Mononuclear cell (primary cell): ENCODE measurements around the gene KRT35. TPM values are rescaled to one million over a fixed set of nuclear protein-coding genes. Genes with fewer than 3 reads are reported as not detected.

Source experiments
- H3K27me3 ChIP-seq: 2 replicates; pipeline ENCODE4 v1.6.0; 2011; ENCODE audit warnings: low read length, control low read depth; ENCODE audit not compliant: insufficient read depth
- H3K4me1 ChIP-seq: 2 replicates; pipeline ENCODE4 v1.5.1; 2011; ENCODE audit warnings: mild to moderate bottlenecking, low read length, control low read depth; ENCODE audit not compliant: insufficient read depth
- H3K4me3 ChIP-seq: 2 replicates; pipeline ENCODE4 v1.5.1; 2011; ENCODE audit warnings: mild to moderate bottlenecking, low read length, moderate library complexity
- H3K9me3 ChIP-seq: 2 replicates; pipeline ENCODE4 v1.5.1; 2011; ENCODE audit warnings: low read depth, mild to moderate bottlenecking, control low read depth, low read length
- total RNA-seq: library from RNA; depleted of rRNA; stranded (reverse); fragments of >200 nt; gene quantifications from one replicate; pipeline ENCODE4 v1.2.3, GENCODE V29; 2012

The KRT35 gene
- total RNA-seq, 1 donor = not detected

DNA sequence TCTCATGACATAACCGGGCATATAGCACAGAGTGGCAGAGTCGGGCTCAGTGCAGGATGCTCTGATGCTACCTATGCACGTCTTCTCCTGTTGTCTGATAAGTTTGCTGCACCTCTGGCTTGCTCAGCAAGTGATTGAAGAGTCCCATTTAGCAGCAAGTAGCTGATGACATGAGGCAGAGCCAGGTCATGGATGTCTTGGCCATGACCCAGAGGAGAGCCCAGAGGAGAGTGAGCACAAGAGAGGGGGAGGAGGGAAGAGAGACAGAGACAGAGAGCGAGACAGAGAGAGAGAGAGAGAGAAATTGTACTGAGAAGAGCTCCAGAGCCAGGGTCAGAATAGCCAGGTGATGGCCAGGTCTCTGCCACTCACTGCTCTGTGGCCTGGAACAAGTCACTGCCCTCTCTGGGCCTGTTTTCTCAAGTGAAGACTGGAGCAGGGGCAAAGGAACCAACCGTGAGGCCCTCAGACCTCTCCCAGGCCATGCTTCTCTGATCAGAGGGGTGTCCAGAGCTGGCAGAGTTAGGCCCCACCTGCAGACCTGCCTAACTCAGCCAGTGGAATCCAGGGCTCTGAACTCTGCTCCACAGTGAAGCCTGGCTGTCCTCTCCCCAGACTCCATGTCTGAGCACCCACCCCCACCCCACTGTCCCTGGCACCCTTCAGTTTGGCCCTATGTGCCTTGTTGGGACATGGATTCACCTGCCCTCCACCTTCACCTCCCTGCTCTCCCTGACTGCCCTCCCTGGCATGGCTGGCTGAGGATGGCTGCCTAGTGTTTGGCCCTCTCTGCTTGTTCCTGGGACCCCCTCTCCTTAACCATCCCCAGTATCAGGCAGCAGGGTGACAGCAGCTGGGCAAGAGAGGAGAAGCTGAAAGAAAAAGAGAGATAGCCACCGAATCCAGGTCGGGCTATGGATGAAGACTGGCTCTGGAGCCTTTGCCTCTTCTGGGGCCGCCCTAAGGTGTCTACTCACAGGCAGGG lies 4.3 kb upstream of the KRT35 start:
- no peaks in the 10 kb centered on the region for H3K9me3 ChIP-seq
- no peak overlapping the region for H3K4me3 ChIP-seq
- H3K4me1 ChIP-seq = peaks cover 13% of the 10 kb centered on the region
- no peaks in the 10 kb centered on the region for H3K27me3 ChIP-seq

DNA sequence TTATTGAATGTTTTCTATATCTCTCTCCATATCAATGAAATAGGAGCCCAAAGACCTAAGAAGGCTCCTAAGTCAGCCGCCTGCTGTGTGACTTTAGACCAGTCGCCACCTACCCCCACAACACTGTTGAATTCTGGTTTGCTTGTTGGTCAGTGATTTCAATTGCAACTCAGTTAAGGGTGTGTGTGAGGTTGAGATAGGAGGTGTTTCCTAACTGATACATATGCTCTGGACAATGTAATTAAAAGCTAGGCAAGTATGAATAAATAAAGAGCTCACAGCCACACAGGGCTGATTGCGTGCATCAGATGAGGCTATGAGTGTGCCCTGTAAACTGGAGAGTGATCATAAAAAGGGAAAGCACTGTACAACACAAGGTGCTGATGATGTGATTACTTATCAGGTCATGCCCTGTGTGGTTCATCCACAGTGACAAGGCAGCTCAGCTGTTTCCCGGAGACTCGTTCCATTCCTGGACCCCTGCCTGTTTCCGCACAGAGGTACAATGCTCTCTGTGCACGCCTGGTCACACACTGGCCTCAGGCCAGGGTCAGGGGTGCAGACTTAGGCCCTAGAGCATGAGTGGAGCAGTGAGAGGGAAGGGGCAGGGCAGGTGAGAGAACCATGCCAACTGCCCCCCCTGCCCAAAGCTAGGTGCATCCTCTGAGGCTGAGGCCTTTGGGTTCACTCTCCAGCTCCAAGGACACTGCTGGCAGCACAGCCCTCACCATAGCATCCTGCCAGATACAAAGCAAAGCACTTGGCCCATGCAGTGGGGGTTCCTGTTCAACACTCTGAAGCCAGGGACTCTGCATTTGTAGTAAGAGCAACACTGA lies 3.3 kb upstream of the KRT35 start:
- Histone ChIP-seq H3K9me3 (no peaks in the 10 kb centered on the region), H3K4me1 (peaks cover 7% of the 10 kb centered on the region), H3K4me3 (no peak overlapping the region), H3K27me3 (no peaks in the 10 kb centered on the region)

- H3K27me3 ChIP-seq = no peaks in the 10 kb centered on the region
- peaks cover 5% of the 10 kb centered on the region for H3K4me1 ChIP-seq
- H3K4me3 ChIP-seq = no peak overlapping the region
- no peaks in the 10 kb centered on the region for H3K9me3 ChIP-seq
These were observed 2.6 kb upstream of the KRT35 start for GRCh38 chr17:41483531-41483930.

- Histone ChIP-seq H3K4me3 (no peak overlapping the region), H3K9me3 (no peaks in the 10 kb centered on the region), H3K4me1 (peaks cover 5% of the 10 kb centered on the region)
These were observed 370 bp downstream of the KRT35 start for GRCh38 chr17:41480581-41480980.

DNA sequence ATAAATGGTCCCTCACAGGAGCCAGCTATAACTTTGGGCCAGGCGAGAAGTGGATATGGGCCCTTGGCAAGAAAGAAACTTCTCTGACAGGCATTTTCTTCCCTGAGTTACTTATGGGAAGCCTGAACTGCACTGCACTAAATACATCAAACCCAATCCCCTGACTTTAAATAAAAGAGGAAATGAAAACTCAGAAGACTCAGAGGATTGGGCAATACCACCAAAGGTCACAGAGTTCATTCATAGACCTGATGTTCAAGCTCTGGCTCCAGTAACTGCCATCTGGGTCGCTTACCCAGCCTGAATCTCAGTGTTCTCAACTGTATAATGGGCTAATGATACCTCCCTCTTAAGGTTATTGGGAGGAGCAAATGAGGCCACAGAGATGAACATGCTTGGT lies 815 bp downstream of the KRT35 start:
- no peaks in the 10 kb centered on the region for H3K27me3 ChIP-seq
- no peak overlapping the region for H3K4me3 ChIP-seq
- H3K9me3 ChIP-seq = no peaks in the 10 kb centered on the region
- peaks cover 5% of the 10 kb centered on the region for H3K4me1 ChIP-seq

More at GRCh38 chr17:41480581-41480980, 370 bp downstream of the KRT35 start:
- H3K27me3 ChIP-seq = no peaks in the 10 kb centered on the region

DNA sequence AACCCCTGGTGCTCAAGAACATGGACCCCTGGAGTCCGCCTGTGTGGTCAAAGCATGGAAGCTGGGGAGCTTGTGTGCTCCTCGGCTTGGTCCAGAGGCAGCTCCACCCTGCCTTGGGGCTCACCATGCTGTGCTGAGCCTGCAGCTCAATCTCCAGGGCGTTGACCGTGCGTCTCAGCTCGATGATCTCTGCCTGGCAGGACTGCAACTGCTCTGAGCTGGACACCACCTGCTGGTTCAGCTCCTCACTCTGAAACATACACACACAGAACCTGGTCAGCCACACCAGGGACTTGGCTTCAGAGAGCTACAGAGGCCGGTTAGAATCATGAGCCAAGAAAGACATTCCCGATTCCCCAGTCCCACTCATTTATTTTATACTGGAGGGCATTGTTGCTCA lies 2.7 kb downstream of the KRT35 start:
- H3K4me3 ChIP-seq = no peak overlapping the region
- no peaks in the 10 kb centered on the region for H3K9me3 ChIP-seq
- H3K4me1 ChIP-seq = peaks cover 5% of the 10 kb centered on the region
- H3K27me3 ChIP-seq = no peaks in the 10 kb centered on the region

DNA sequence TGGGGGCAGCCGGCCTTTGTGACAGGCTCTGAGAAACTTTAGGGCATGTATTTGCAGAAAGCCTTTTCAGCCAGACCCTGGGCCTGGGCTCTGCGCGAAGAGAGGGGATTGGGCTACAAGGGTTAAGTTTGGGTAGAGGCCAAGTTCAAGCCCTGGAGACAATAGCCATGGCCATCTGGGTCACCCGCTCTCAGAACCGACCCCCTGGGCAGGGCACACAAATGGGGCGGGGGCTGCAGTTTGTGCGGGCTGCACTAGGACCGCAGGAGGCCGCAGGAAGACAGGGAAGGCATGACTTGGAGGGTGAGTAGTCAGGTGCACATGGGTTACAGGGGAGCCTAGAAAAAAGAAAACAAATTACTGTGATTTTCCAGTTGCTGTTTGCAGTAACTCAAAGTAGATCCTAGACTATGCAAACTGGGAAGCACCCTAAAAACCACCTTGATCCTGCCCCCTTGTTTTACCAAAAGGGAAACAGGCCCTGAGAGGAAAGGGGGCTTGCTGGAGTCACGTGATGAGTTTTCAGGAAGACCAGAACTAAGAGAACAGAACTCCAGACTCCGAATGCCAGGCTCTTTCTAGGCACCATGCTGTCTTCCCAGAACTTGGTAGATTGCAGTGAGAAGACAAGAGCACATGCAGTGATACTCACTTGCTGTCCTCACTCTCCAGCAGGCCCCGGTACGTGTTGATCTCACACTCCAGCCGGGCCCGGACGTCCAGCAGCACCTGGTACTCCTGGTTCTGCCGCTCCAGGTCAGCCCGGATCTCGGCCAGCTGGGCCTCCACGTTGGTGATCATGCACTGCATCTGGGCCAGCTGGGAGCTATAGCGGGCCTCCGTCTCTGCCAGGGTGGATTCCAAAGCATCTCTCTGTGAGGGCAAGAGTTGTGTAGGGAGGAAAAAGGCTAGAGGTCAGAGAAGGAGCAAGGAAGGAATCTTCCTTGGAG lies 3.8 kb downstream of the KRT35 start:
- no peaks in the 10 kb centered on the region for H3K9me3 ChIP-seq
- H3K27me3 ChIP-seq = no peaks in the 10 kb centered on the region
- H3K4me1 ChIP-seq = peaks cover 5% of the 10 kb centered on the region
- H3K4me3 ChIP-seq = no peak overlapping the region

GRCh38 chr17:41475421-41475820 lies 5.5 kb downstream of the KRT35 start:
- peaks cover 5% of the 10 kb centered on the region for H3K4me1 ChIP-seq
- no peaks in the 10 kb centered on the region for H3K27me3 ChIP-seq
- H3K4me3 ChIP-seq = no peak overlapping the region
- no peaks in the 10 kb centered on the region for H3K9me3 ChIP-seq

GRCh38 chr17:41474863-41475262 lies 6.1 kb downstream of the KRT35 start:
- no peaks in the 10 kb centered on the region for H3K27me3 ChIP-seq
- H3K9me3 ChIP-seq = no peaks in the 10 kb centered on the region
- H3K4me3 ChIP-seq = no peak overlapping the region
- peaks cover under 1% of the 10 kb centered on the region for H3K4me1 ChIP-seq

GRCh38 chr17:41468346-41468745 lies 12.6 kb downstream of the KRT35 start:
- Histone ChIP-seq H3K4me3 (no peak overlapping the region), H3K27me3 (peaks cover 2% of the 10 kb centered on the region)

DNA sequence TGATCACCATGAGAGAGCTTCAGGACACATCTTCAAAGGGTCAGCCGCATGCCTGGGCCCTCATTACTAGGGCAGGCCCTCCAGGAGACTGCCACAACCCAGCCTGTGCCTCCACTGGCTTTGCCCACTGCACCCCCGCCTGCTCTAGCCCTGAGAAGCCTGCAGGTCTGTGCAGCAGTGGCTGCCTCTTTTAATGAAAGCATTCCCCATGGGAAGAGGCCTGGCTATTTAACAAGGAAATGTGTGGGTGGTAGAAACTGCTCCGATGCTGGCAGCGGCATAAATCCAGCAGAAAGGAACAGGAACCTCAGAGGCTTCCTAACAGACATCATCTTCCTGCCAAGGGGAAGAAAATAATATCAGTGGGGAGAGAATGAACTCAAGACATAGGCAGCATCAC lies 13.4 kb downstream of the KRT35 start:
- no peak overlapping the region for H3K4me3 ChIP-seq
- no peaks in the 10 kb centered on the region for H3K9me3 ChIP-seq
- no peaks in the 10 kb centered on the region for H3K4me1 ChIP-seq
- H3K27me3 ChIP-seq = peaks cover 2% of the 10 kb centered on the region

More at GRCh38 chr17:41468346-41468745, 12.6 kb downstream of the KRT35 start:
- no peaks in the 10 kb centered on the region for H3K4me1 ChIP-seq
- H3K9me3 ChIP-seq = no peaks in the 10 kb centered on the region

- H3K4me3 ChIP-seq = no peak within 1 kb of the TSS
- no peaks in the 10 kb centered on the region for H3K4me1 ChIP-seq
- peaks cover 2% of the 10 kb centered on the region for H3K27me3 ChIP-seq
- no peaks in the 10 kb centered on the region for H3K9me3 ChIP-seq
These were observed 14.0 kb downstream of the KRT35 start, which contains the start of gene KRT32 for GRCh38 chr17:41466988-41467387. Gene KRT32, minus strand, starts transcription at chr17:41467386. Its CDS starts 61 bp downstream, at chr17:41467325.

DNA sequence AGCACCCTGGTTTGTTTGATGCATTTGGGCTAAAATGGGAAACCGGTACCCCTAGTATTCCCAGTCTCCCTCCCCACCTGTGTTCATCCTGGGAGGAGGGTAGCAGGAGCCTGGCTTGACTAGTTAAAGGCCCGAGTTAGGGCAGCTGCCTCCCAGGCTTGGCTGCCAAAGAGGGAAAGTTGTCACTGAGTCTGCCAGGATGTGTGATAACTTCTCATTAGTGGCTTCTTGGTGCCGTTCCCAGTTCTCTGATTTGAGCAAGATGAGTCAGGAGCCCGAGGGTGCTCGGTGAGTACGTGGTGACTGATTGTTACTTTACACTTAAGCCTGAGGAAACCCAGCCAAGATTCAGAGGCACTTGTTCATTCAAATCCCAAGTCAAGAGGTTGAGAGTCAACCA lies 16.3 kb downstream of the KRT35 start:
- H3K4me1 ChIP-seq = no peaks in the 10 kb centered on the region
- H3K4me3 ChIP-seq = no peak overlapping the region
- peaks cover 2% of the 10 kb centered on the region for H3K27me3 ChIP-seq
- H3K9me3 ChIP-seq = no peaks in the 10 kb centered on the region

DNA sequence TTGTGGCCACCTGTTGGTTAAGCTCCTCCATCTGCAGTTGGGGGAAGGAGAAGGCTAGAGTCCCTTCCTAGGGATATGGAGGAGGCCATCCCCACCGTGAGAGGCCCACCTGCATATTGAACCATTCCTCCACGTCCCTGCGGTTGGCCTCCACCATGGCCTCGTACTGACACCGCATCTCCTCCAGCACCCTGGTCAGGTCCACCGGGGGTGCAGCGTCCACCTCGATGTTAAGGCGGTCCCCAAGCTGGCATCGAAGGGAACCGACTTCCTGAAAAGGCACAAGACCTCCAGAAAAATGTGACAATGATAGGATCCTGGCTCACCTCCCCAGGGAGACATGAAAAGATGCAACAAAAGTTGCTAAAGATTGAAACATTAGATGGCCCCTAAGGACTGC lies 16.8 kb downstream of the KRT35 start:
- Histone ChIP-seq H3K4me1 (no peaks in the 10 kb centered on the region), H3K4me3 (no peak overlapping the region), H3K9me3 (no peaks in the 10 kb centered on the region), H3K27me3 (peaks cover 2% of the 10 kb centered on the region)
